OCI-LY7 (cell line): ENCODE results near the gene LMOD1. TPM values are rescaled to one million over a fixed set of nuclear protein-coding genes. Genes with fewer than 3 reads are reported as not detected.

Source experiments
- BruUV-seq: library from RNA; stranded (reverse); fragments of 400-500 nt; replicated peaks from 2 replicates; lab custom pipeline; 2021; lab: Mats Ljungman, UMichigan
- CTCF ChIA-PET: fragments of 300-600 bp; sonication (Branson Sonifier 250); formaldehyde crosslinking; loops from one replicate; lab custom pipeline; 2022; ENCODE audit warnings: antibody characterized with exemption; ENCODE audit not compliant: unreplicated experiment; lab: Charles Lee
- POLR2A ChIA-PET: fragments of 300-600 bp; sonication (Branson Sonifier 250); formaldehyde crosslinking; loops from one replicate; lab custom pipeline; 2022; ENCODE audit warnings: antibody characterized with exemption; lab: Charles Lee
- DNase-seq: peaks from one replicate; pipeline ENCODE4 v3.0.0-alpha.2; 2015; ENCODE audit warnings: low spot score
- H2AFZ ChIP-seq: fragments of 200-600 bp; sonication (generic), shearing (Covaris generic); 2 replicates; pipeline ENCODE4 v1.6.1; 2014; ENCODE audit warnings: mild to moderate bottlenecking, antibody characterized with exemption, low read length, moderate library complexity
- H3K27ac ChIP-seq: fragments of 200-600 bp; sonication (generic); 2 replicates; pipeline ENCODE4 v1.5.1; 2014; ENCODE audit warnings: mixed run types, low read depth, mild to moderate bottlenecking, moderate library complexity, low read length, inconsistent platforms; ENCODE audit not compliant: poor library complexity, severe bottlenecking
- H3K36me3 ChIP-seq: fragments of 200-600 bp; sonication (generic); 2 replicates; pipeline ENCODE4 v1.6.1; 2014; ENCODE audit warnings: mild to moderate bottlenecking, antibody characterized with exemption, low read length, moderate library complexity, mixed read lengths; ENCODE audit not compliant: insufficient read depth
- H3K4me1 ChIP-seq: fragments of 200-600 bp; sonication (generic); 2 replicates; pipeline ENCODE4 v1.5.1; 2014; ENCODE audit warnings: mild to moderate bottlenecking, low read length; ENCODE audit not compliant: insufficient read depth, poor library complexity, severe bottlenecking
- H3K4me2 ChIP-seq: fragments of 200-600 bp; sonication (generic); 2 replicates; pipeline ENCODE4 v1.6.1; 2014; ENCODE audit warnings: mild to moderate bottlenecking, low read length
- H3K4me3 ChIP-seq: fragments of 200-600 bp; sonication (generic); 2 replicates; pipeline ENCODE4 v1.5.1; 2014; ENCODE audit warnings: mild to moderate bottlenecking, low read depth, low read length; ENCODE audit not compliant: poor library complexity, severe bottlenecking
- H3K79me2 ChIP-seq: fragments of 200-600 bp; sonication (generic); 2 replicates; pipeline ENCODE4 v1.6.1; 2016; ENCODE audit warnings: low read depth, mild to moderate bottlenecking, low read length, moderate library complexity, mixed read lengths; ENCODE audit not compliant: insufficient read depth
- H3K9me2 ChIP-seq: fragments of 200-600 bp; sonication (generic); 2 replicates; pipeline ENCODE4 v1.6.1; 2016; ENCODE audit warnings: mild to moderate bottlenecking, low read length, mixed read lengths; ENCODE audit not compliant: insufficient read depth
- H3K9me3 ChIP-seq: fragments of 200-600 bp; sonication (generic); 2 replicates; pipeline ENCODE4 v1.6.1; 2014; ENCODE audit warnings: mild to moderate bottlenecking, mixed run types, low read length, mixed read lengths
- H4K20me1 ChIP-seq: fragments of 200-600 bp; sonication (generic); 2 replicates; pipeline ENCODE4 v1.6.1; 2014; ENCODE audit warnings: mild to moderate bottlenecking, antibody characterized with exemption, low read length, moderate library complexity, mixed read lengths; ENCODE audit not compliant: insufficient read depth
- EZH2phosphoT487 ChIP-seq: fragments of 200-600 bp; sonication (generic); IDR thresholded peaks from 2 replicates; pipeline ENCODE4 v1.6.1; 2018; ENCODE audit warnings: low read depth, borderline replicate concordance, mild to moderate bottlenecking, mixed run types, antibody characterized with exemption, low read length, moderate library complexity, mixed read lengths
- intact Hi-C: fragments of 100-400 bp; cut with micrococcal nuclease; formaldehyde crosslinking; loops from one replicate; pipeline ENCODE4 v1.10.0; 2022; ENCODE audit not compliant: unreplicated experiment
- total RNA-seq, 2 experiments: library from RNA; depleted of rRNA in 1 of 2; stranded (reverse); fragments of >200 nt in 1 of 2; shearing (Covaris generic) in 1 of 2; gene quantifications; 2 replicates each; pipeline ENCODE4 v1.2.3, GENCODE V29; 2014 to 2022
- TF ChIP-seq, protein P1 (sequence below): fragments of 200-600 bp; sonication (generic); conservative IDR thresholded peaks from 2 replicates; pipeline ENCODE4 v1.5.1; 2014; ENCODE audit warnings: mild to moderate bottlenecking, antibody characterized with exemption, low read length, moderate library complexity, mixed read lengths

The LMOD1 gene
- total RNA-seq, 2 experiments from 2014 or later, result not detected

DNA sequence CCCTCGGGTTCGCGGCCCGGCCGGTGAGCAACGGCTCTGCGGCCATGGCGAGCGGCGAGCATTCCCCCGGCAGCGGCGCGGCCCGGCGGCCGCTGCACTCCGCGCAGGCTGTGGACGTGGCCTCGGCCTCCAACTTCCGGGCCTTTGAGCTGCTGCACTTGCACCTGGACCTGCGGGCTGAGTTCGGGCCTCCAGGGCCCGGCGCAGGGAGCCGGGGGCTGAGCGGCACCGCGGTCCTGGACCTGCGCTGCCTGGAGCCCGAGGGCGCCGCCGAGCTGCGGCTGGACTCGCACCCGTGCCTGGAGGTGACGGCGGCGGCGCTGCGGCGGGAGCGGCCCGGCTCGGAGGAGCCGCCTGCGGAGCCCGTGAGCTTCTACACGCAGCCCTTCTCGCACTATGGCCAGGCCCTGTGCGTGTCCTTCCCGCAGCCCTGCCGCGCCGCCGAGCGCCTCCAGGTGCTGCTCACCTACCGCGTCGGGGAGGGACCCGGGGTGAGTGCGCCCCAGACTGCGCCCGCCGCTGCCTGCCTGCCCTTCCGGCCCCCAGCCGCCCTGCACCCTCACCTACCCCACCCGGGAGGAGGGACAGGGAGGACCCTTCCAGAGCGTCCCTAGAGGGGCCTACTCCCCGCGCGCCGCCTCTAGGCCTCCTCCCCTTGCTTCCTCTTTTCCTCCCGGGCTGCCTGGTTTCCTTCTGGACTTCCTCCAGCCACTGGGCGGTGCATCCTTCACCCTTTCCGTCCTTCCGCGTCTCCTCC is 36.5 kb upstream of the LMOD1 start, which contains the start of gene RNPEP:
Gene RNPEP, plus strand, starts transcription at position 26 of the 757 bp plus-strand sequence. Its CDS starts 19 bp downstream, at position 45.
- Histone ChIP-seq H2AFZ (peak within 1 kb of the TSS; percentile 87), H3K4me3 (peak within 1 kb of the TSS; percentile 86), H3K36me3 (no peaks in the 10 kb centered on the region), H3K9me2 (no peaks in the 10 kb centered on the region), H3K4me2 (peak within 1 kb of the TSS; percentile 62), H4K20me1 (no peaks in the 10 kb centered on the region), H3K79me2 (no peaks in the 10 kb centered on the region), H3K27ac (no peak within 1 kb of the TSS), H3K9me3 (no peaks in the 10 kb centered on the region), H3K4me1 (peaks cover 12% of the 10 kb centered on the region)
- ChIA-PET POLR2A (interaction anchor here (0.6 to 2.0 kb wide), 3 partner anchors 9 to 440 kb away, joined by 3 to 5 read pairs (median 4); no protein-coding TSS in a partner anchor), CTCF (no interaction called here)
- no peak for TF ChIP-seq EZH2phosphoT487
- TF ChIP-seq, protein P1, sequence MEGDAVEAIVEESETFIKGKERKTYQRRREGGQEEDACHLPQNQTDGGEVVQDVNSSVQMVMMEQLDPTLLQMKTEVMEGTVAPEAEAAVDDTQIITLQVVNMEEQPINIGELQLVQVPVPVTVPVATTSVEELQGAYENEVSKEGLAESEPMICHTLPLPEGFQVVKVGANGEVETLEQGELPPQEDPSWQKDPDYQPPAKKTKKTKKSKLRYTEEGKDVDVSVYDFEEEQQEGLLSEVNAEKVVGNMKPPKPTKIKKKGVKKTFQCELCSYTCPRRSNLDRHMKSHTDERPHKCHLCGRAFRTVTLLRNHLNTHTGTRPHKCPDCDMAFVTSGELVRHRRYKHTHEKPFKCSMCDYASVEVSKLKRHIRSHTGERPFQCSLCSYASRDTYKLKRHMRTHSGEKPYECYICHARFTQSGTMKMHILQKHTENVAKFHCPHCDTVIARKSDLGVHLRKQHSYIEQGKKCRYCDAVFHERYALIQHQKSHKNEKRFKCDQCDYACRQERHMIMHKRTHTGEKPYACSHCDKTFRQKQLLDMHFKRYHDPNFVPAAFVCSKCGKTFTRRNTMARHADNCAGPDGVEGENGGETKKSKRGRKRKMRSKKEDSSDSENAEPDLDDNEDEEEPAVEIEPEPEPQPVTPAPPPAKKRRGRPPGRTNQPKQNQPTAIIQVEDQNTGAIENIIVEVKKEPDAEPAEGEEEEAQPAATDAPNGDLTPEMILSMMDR, result no peak
- peak; percentile 64 for DNase-seq
- BruUV-seq, result no TSS peak
- intact Hi-C loops, result no loop called here

DNA sequence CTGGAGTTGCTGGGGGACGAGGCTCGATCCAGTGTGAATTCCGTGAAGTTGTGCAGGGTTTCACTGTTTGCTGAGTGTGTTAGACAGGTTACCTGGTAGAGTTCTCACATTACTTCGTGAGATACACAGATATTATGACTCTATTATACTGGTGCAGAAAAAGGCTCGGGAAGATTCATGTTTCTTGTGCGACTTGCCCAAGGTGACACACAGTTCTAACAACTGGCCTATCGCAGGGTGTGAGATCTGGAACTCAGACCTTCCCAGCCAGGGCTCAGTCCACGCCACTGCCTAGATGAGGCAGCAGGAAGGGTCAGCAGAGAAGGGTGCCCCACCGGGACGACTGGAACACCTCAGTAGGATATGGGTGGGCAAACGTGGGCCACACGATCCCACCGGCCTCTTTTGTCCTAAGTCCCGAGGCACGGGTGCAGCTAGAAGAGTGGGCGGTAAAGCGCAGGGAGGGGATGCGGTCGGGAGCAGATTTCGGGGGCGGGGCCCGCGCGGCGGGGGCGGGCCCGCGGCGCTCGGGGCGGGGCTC is 35.8 kb upstream of the LMOD1 start:
- Histone ChIP-seq H3K79me2 (no peaks in the 10 kb centered on the region), H4K20me1 (no peaks in the 10 kb centered on the region), H3K4me3 (peak overlapping the region; percentile 86), H3K36me3 (no peaks in the 10 kb centered on the region), H2AFZ (peak overlapping the region; percentile 87; the same call in 1 of the 2 replicates), H3K4me2 (peak overlapping the region; percentile 62), H3K4me1 (peaks cover 12% of the 10 kb centered on the region), H3K9me3 (no peaks in the 10 kb centered on the region), H3K9me2 (no peaks in the 10 kb centered on the region), H3K27ac (no peak overlapping the region)
- DNase-seq, result peak; percentile 66
- ChIA-PET POLR2A (interaction anchor here (0.6 to 2.0 kb wide), 3 partner anchors 8 to 440 kb away, joined by 3 to 5 read pairs (median 4); no protein-coding TSS in a partner anchor), CTCF (no interaction called here)
- intact Hi-C loops, result no loop called here
- no TSS peak for BruUV-seq
- no peak for TF ChIP-seq EZH2phosphoT487
- TF ChIP-seq, protein P1, result no peak
